ENCODE measurements around the gene KCNT1.

DNA sequence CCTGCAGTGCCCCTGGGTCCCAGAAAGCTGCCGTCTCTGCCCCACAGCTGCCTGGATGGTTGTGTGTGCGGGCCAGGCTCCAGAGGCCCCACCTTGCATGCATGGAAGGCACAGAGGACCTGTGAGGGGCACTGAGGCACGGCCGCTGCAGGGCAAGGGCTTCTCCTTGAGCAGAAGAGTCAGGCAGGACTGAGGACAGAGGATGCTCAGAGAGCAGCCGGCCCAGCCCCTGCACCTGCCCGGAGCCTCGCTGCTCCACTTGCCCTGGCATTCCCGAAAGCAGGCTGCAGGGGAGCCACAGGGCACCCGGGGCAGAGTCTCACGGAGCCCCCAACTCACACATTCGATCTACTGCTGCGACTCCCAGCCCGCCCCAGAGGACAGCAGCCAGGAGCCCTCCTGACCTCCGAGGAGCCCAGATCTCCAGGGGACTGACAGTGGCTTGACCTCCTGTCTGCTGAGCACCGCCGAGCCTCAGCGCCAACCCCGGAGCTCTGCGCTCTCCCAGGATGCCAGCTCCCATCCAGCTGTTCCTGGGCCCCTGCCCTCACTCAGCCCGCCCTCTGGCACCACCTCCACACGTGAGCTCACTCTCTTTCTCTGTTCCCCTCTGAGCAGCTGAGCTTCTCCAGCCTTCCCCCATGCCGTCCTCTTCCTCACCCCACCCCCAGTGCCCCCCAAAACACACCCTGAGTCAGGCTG, 95.0 kb downstream of the KCNT1 start:
- TF ChIP-seq, protein P1, sequence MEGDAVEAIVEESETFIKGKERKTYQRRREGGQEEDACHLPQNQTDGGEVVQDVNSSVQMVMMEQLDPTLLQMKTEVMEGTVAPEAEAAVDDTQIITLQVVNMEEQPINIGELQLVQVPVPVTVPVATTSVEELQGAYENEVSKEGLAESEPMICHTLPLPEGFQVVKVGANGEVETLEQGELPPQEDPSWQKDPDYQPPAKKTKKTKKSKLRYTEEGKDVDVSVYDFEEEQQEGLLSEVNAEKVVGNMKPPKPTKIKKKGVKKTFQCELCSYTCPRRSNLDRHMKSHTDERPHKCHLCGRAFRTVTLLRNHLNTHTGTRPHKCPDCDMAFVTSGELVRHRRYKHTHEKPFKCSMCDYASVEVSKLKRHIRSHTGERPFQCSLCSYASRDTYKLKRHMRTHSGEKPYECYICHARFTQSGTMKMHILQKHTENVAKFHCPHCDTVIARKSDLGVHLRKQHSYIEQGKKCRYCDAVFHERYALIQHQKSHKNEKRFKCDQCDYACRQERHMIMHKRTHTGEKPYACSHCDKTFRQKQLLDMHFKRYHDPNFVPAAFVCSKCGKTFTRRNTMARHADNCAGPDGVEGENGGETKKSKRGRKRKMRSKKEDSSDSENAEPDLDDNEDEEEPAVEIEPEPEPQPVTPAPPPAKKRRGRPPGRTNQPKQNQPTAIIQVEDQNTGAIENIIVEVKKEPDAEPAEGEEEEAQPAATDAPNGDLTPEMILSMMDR (IDR thresholded peaks at IDR 0.05; ENCODE audit: low read depth, low read length) = no peak
- no peak for TF ChIP-seq EZH2phosphoT487 (IDR thresholded peaks at IDR 0.05; ENCODE audit: low read depth)

All from OCI-LY3 (cell line).